ENCODE results near the gene YIPF7.

YIPF7 gene

GRCh38 chr4:44583393-44583792 lies 68.0 kb downstream of the YIPF7 start:
- DNase-seq = no peak

DNA sequence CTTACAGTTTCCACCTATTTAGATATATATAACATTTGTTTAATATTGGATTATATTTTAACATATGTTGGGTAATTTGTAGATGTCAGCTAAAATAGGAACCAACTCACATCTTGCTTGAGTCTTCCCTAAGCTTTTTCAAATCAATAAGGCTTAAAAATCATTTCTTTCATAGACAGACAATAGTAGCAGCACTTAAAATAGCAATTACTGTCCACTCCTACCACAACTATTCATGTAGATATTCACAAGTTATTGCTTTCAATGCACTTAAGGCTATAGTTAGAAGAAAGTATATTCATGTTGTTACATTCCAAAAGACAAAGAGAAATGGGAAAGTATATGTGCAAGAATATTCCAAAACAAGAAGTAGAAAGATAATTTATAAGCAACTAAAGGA lies 71.2 kb downstream of the YIPF7 start:
- DNase-seq = no peak

GRCh38 chr4:44578954-44579353 lies 72.5 kb downstream of the YIPF7 start:
- no peak for DNase-seq

Data from bone marrow (tissue), 2 donors.